PC-3 (cell line): ENCODE data around the gene JCHAIN. TPM values are rescaled to one million over a fixed set of nuclear protein-coding genes. Genes with fewer than 3 reads are reported as not detected.
"Not testable (repeated sequence)": the region's sequence is repeated elsewhere in the genome, so short reads cannot be mapped to it uniquely, and the experiment has no call there.

ENCODE experiments used
- ATAC-seq: fragments of 200-7000 bp; cut with Tn5 transposase; 2 replicates; pipeline ENCODE4 v1.9.1; 2020; ENCODE audit warnings: mild to moderate bottlenecking, moderate library complexity
- BruUV-seq: library from RNA; stranded (reverse); fragments of 400-500 nt; replicated peaks from 2 replicates; lab custom pipeline; 2021; lab: Mats Ljungman, UMichigan
- CTCF ChIA-PET: fragments of 300-600 bp; sonication (Branson Sonifier 250); formaldehyde crosslinking; loops from one replicate; lab custom pipeline; 2022; ENCODE audit warnings: antibody characterized with exemption; lab: Charles Lee
- POLR2A ChIA-PET: fragments of 300-600 bp; sonication (Branson Sonifier 250); formaldehyde crosslinking; loops from one replicate; lab custom pipeline; 2022; ENCODE audit warnings: antibody characterized with exemption; ENCODE audit not compliant: unreplicated experiment; lab: Charles Lee
- DNase-seq: peaks from one replicate; pipeline ENCODE4 v3.0.0-alpha.2; 2015
- H2AFZ ChIP-seq: fragments of 300-600 bp; sonication (generic); 2 replicates; pipeline ENCODE4 v1.6.0; 2016; ENCODE audit warnings: antibody characterized with exemption, low read length
- H3F3A ChIP-seq: fragments of 300-600 bp; sonication (generic); one replicate; pipeline ENCODE4 v1.6.0; 2017; ENCODE audit warnings: antibody characterized with exemption, low read length, control low read depth, mild to moderate bottlenecking; ENCODE audit not compliant: unreplicated experiment
- H3K27ac ChIP-seq: fragments of 300-600 bp; sonication (generic); 2 replicates; pipeline ENCODE4 v1.5.1; 2016; ENCODE audit warnings: mild to moderate bottlenecking, low read length
- H3K27me3 ChIP-seq: fragments of 300-600 bp; sonication (generic); 2 replicates; pipeline ENCODE4 v1.6.1; 2016; ENCODE audit warnings: low read length, mixed read lengths
- H3K36me3 ChIP-seq: fragments of 300-600 bp; sonication (generic); 2 replicates; pipeline ENCODE4 v1.6.1; 2016; ENCODE audit warnings: low read depth, mixed run types, low read length, mixed read lengths
- H3K4me1 ChIP-seq: fragments of 300-600 bp; sonication (generic); 2 replicates; pipeline ENCODE4 v1.5.1; 2016; ENCODE audit warnings: low read length; ENCODE audit not compliant: insufficient read depth
- H3K4me2 ChIP-seq: fragments of 300-600 bp; sonication (generic); 2 replicates; pipeline ENCODE4 v1.6.0; 2016; ENCODE audit warnings: low read length
- H3K4me3 ChIP-seq: fragments of 300-600 bp; sonication (generic); 2 replicates; pipeline ENCODE4 v1.5.1; 2016; ENCODE audit warnings: mild to moderate bottlenecking, low read length, mixed read lengths
- H3K79me2 ChIP-seq: fragments of 300-600 bp; sonication (generic); 2 replicates; pipeline ENCODE4 v1.6.1; 2017; ENCODE audit warnings: low read length, mixed read lengths
- H3K9ac ChIP-seq: fragments of 300-600 bp; sonication (generic); 2 replicates; pipeline ENCODE4 v1.6.0; 2016; ENCODE audit warnings: mild to moderate bottlenecking, low read length
- H3K9me2 ChIP-seq: fragments of 300-600 bp; sonication (generic); replicated peaks from 2 replicates; pipeline ENCODE4 v1.6.1; 2016; ENCODE audit warnings: mixed run types, low read length, mixed read lengths
- H3K9me3 ChIP-seq: fragments of 300-600 bp; sonication (generic); 2 replicates; pipeline ENCODE4 v1.6.1; 2016; ENCODE audit warnings: low read length, mixed read lengths
- H4K20me1 ChIP-seq: fragments of 300-600 bp; sonication (generic); 2 replicates; pipeline ENCODE4 v1.6.1; 2016; ENCODE audit warnings: low read length, mixed read lengths
- EZH2 ChIP-seq: fragments of 300-600 bp; sonication (generic); IDR thresholded peaks from one replicate; pipeline ENCODE4 v1.6.1; 2017; ENCODE audit warnings: antibody characterized with exemption, mild to moderate bottlenecking, low read length; ENCODE audit not compliant: unreplicated experiment
- EZH2phosphoT487 ChIP-seq: fragments of 300-600 bp; sonication (generic); IDR thresholded peaks from 2 replicates; pipeline ENCODE4 v1.6.1; 2018; ENCODE audit warnings: mild to moderate bottlenecking, antibody characterized with exemption, low read length, borderline replicate concordance
- intact Hi-C: fragments of 100-400 bp; cut with micrococcal nuclease; formaldehyde crosslinking; loops from 2 replicates; pipeline ENCODE4 v1.9.0; 2023
- total RNA-seq: library from RNA; depleted of rRNA; stranded (reverse); fragments of >200 nt; gene quantifications from 2 replicates; pipeline ENCODE4 v1.2.3, GENCODE V29; 2014
- TF ChIP-seq, protein P1 (sequence below): fragments of 300-600 bp; sonication (generic); conservative IDR thresholded peaks from 2 replicates; pipeline ENCODE4 v1.5.1; 2017; ENCODE audit warnings: antibody characterized with exemption, low read depth, mild to moderate bottlenecking, low read length

Gene JCHAIN
- total RNA-seq, 1 experiment from 2014 or later = not detected

DNA sequence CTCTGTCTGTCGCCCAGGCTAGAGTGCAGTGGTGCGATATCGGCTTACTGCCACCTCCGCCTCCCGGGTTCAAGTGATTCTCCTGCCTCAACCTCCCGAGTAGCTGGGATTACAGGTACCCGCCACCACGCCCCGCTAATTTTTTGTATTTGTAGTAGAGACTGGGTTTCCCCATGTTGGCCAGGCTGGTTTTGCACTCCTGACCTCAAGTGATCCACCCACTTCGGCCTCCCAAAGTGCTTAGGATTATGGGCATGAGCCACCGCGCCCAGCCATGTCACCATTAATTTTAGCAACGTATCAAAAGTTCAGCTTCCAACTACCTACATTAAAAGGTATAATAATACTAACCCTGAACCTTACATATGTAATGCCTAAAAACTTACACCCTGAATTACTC lies 21.1 kb upstream of the JCHAIN start:
- POLR2A ChIA-PET = no interaction called here
- peaks cover 21% of the 10 kb centered on the region for H3K4me1 ChIP-seq
- H3K36me3 ChIP-seq = peaks cover 10% of the 10 kb centered on the region
- DNase-seq (no peak), ATAC-seq (no peak)
- peak overlapping the region; percentile 68 for H3K27ac ChIP-seq
- BruUV-seq = no TSS peak
- H3K9me3 ChIP-seq = no peaks in the 10 kb centered on the region
- H2AFZ ChIP-seq = peak overlapping the region; percentile 99
- CTCF ChIA-PET = interaction anchor here (0.6 kb wide), 1 partner anchor 35 kb away, joined by 3 read pairs; no protein-coding TSS in a partner anchor
- no peak for TF ChIP-seq EZH2
- TF ChIP-seq, protein P1, sequence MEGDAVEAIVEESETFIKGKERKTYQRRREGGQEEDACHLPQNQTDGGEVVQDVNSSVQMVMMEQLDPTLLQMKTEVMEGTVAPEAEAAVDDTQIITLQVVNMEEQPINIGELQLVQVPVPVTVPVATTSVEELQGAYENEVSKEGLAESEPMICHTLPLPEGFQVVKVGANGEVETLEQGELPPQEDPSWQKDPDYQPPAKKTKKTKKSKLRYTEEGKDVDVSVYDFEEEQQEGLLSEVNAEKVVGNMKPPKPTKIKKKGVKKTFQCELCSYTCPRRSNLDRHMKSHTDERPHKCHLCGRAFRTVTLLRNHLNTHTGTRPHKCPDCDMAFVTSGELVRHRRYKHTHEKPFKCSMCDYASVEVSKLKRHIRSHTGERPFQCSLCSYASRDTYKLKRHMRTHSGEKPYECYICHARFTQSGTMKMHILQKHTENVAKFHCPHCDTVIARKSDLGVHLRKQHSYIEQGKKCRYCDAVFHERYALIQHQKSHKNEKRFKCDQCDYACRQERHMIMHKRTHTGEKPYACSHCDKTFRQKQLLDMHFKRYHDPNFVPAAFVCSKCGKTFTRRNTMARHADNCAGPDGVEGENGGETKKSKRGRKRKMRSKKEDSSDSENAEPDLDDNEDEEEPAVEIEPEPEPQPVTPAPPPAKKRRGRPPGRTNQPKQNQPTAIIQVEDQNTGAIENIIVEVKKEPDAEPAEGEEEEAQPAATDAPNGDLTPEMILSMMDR = no peak
- no peak for TF ChIP-seq EZH2phosphoT487
- intact Hi-C loops = loop anchor here (5.0 kb wide), 2 partner anchors 150 to 305 kb away; partner anchors contain the start of genes DCK and GRSF1
- H3F3A ChIP-seq = no peaks in the 10 kb centered on the region
- H3K79me2 ChIP-seq = peaks cover 40% of the 10 kb centered on the region
- no peaks in the 10 kb centered on the region for H3K27me3 ChIP-seq
- peak overlapping the region; percentile 89 for H3K4me3 ChIP-seq
- peak overlapping the region; percentile 88 for H3K4me2 ChIP-seq
- no peaks in the 10 kb centered on the region for H3K9me2 ChIP-seq
- H4K20me1 ChIP-seq = peaks cover 16% of the 10 kb centered on the region
- H3K9ac ChIP-seq = peak overlapping the region; percentile 94

- H3K27me3 ChIP-seq, ATAC-seq, H3K4me3 ChIP-seq, H4K20me1 ChIP-seq, H3K36me3 ChIP-seq, H3F3A ChIP-seq, CTCF ChIA-PET, H3K9me3 ChIP-seq, BruUV-seq, intact Hi-C loops, H3K79me2 ChIP-seq, H3K9ac ChIP-seq, H3K27ac ChIP-seq, H3K4me2 ChIP-seq, H3K4me1 ChIP-seq, DNase-seq, H2AFZ ChIP-seq, POLR2A ChIA-PET, H3K9me2 ChIP-seq: not testable (repeated sequence)
Measured at GRCh38 chr4:70682142-70682541, 15.8 kb upstream of the JCHAIN start.

DNA sequence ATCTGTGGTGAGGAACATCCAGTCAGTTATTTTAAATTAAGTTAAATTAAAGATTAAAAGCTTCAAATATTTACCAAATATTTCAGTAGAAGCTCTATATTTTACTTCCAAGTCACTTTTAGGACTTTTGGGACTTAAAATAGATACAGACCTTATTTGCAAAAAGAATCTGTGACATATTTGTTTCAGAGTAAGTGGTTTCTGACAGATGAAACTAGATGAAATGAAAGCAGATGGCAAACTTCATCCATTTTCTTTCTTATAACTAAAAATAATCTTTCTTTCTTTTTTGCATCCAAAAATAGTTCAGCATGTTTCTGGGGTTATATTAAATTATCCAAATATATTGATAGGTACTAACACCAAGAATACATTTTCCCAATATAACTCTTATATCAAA lies 15.4 kb upstream of the JCHAIN start:
- H3K4me3 ChIP-seq = no peak overlapping the region

More for the DNA sequence above, 15.4 kb upstream of the JCHAIN start:
- H3K9me2 ChIP-seq = no peaks in the 10 kb centered on the region
- no peaks in the 10 kb centered on the region for H3F3A ChIP-seq
- H3K36me3 ChIP-seq = no peaks in the 10 kb centered on the region
- CTCF ChIA-PET = no interaction called here
- H3K9me3 ChIP-seq = no peaks in the 10 kb centered on the region
- no peak for DNase-seq
- POLR2A ChIA-PET = no interaction called here
- peaks cover 12% of the 10 kb centered on the region for H3K4me1 ChIP-seq
- H3K27me3 ChIP-seq = no peaks in the 10 kb centered on the region
- TF ChIP-seq EZH2 (no peak), EZH2phosphoT487 (no peak)
- TF ChIP-seq, protein P1 = no peak
- H4K20me1 ChIP-seq = no peaks in the 10 kb centered on the region
- BruUV-seq = no TSS peak
- no peak overlapping the region for H3K4me2 ChIP-seq
- intact Hi-C loops = no loop called here
- ATAC-seq = no peak
- H3K9ac ChIP-seq = no peak overlapping the region
- H3K27ac ChIP-seq = no peak overlapping the region
- no peak overlapping the region for H2AFZ ChIP-seq
- no peaks in the 10 kb centered on the region for H3K79me2 ChIP-seq
